Activated CD4-positive, CD25-positive, alpha-beta regulatory T cell treated with anti-CD3 and anti-CD28 coated beads, Interleukin-2, amount 50 U/mL, for 16 hours (primary cell): Measurements from ENCODE around the gene CUTC.
"Not testable (repeated sequence)": the region's sequence is repeated elsewhere in the genome, so short reads cannot be mapped to it uniquely, and the experiment has no call there.

ENCODE experiments used
- DNase-seq: peaks from one replicate; pipeline ENCODE4 v3.0.0-alpha.2; 2020; ENCODE audit warnings: low read depth, low spot score

Gene CUTC

GRCh38 chr10:99732033-99732842 lies at the start of gene CUTC, which contains the start of gene COX15:
Gene CUTC, plus strand, starts transcription at chr10:99732234. Its CDS starts 115 bp downstream, at chr10:99732349.
Gene COX15, minus strand, starts transcription at chr10:99732127. Its CDS starts 78 bp downstream, at chr10:99732049.
- DNase-seq, result peak; percentile 91

- DNase-seq, result no peak
Measured at GRCh38 chr10:99682752-99683151, 49.3 kb upstream of the CUTC start.

DNA sequence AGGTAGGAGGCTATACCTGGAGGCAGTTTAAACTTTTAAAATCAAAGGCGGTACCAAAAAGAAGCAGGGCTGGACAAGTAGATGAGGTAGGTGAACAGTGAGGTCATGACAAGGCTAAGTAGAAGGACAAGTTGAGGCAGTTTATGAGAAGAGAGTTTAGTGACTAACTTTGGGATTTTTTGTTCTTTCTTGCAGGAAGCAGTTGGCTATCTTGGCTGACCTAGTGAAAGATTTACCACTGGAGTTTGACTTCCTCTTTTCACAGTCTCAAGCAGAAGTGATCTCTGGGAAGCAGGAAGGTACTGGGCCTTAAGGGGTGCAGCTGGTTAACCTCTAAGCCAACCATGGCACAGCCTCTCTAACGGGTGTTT lies 46.5 kb upstream of the CUTC start:
- no peak for DNase-seq

- DNase-seq, result no peak
Measured at GRCh38 chr10:99689461-99689860, 42.6 kb upstream of the CUTC start.

- DNase-seq, result no peak
Measured at GRCh38 chr10:99693933-99694583, 38.0 kb upstream of the CUTC start.

- DNase-seq, result no peak
Measured at GRCh38 chr10:99695761-99696160, 36.3 kb upstream of the CUTC start.

GRCh38 chr10:99698504-99699080 lies 33.4 kb upstream of the CUTC start:
- no peak for DNase-seq

DNA sequence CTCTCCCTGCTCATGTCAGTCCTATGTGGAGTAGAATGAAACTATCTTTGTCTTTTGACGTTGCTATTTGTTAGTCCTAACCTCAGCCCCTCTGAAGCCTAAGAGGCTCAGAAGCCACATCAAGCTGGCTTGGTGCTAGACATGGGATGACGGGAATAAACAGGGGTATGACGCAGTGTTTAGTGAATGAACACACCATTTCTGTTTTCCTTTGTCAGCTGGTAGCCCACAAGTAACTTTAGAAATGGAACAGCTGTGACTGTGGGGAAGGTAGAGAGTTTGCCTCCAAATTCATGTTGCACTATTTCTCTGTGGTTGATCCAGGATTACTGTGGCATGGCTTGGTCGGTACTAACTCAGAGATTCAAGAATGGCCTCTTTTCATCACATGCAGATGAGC lies 31.4 kb upstream of the CUTC start:
- no peak for DNase-seq

- DNase-seq, result no peak
Measured at GRCh38 chr10:99708428-99709012, 23.5 kb upstream of the CUTC start.

GRCh38 chr10:99709480-99710229 lies 22.4 kb upstream of the CUTC start:
- no peak for DNase-seq

- no peak for DNase-seq
Measured at GRCh38 chr10:99711129-99711719, 20.8 kb upstream of the CUTC start.

DNA sequence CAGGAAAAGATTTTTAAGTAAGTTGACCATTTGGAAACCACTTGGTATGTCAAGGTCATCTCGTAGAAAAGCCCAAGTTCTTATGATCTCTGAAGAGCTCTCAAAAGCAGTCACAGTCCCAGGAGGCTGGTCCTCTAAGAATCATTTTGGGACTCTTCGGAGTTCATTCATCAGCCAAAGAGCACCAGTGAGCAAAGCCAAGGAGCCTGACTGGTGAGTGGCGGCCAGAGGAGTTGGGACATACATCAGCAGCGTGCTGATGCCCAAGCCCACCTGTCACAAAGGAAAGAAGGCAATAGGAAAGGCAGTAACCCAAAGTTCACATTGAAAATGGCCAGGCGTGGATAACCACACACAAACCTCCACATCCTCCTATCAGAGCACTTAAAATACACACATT lies 17.6 kb upstream of the CUTC start:
- no peak for DNase-seq

GRCh38 chr10:99720387-99720786 lies 11.6 kb upstream of the CUTC start:
- DNase-seq, result no peak

- no peak for DNase-seq
Measured at GRCh38 chr10:99730026-99730425, 2.0 kb upstream of the CUTC start.

GRCh38 chr10:99731306-99732032 lies 565 bp upstream of the CUTC start:
- DNase-seq, result no peak

DNA sequence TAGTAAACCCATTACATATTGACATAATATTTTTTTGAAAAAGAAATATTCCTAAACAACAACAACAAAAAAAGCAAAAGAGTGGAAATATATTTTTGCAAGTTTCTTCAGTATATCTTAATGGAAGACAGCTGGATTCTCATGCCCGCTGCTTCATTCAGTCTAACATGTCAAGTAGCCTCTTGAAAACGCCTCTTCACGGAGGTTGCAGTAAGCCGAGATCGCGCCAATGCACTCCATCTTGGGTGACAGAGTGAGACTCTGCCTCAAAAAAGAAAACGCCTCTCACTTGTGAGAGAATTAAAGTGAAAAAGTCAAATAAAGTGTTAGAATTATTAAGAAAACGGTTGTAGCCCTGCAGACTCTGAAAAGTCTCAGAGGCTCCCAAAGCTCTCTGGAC lies 1.3 kb downstream of the CUTC start:
- no peak for DNase-seq

- not testable (repeated sequence) for DNase-seq
Measured at GRCh38 chr10:99734111-99734510, 2.1 kb downstream of the CUTC start.

DNA sequence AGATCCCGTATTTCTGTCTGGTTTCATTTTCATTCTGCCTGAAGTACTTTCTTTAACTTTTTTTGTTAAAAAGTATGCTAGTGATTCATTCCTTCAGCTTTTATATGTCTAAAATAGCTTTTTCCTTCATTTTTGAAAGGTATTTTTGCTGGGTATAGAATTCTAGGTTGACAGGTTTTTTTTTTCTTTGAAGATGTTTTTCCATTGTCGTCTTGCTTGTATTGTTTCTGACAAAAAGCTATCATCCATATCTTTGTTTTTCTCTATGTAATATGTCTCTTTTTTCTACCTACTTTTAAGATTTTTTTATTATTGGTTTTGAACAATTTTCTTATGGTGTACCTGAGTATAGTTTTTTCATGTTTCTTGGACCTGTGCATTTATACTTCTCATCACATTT lies 8.2 kb downstream of the CUTC start:
- no peak for DNase-seq

DNA sequence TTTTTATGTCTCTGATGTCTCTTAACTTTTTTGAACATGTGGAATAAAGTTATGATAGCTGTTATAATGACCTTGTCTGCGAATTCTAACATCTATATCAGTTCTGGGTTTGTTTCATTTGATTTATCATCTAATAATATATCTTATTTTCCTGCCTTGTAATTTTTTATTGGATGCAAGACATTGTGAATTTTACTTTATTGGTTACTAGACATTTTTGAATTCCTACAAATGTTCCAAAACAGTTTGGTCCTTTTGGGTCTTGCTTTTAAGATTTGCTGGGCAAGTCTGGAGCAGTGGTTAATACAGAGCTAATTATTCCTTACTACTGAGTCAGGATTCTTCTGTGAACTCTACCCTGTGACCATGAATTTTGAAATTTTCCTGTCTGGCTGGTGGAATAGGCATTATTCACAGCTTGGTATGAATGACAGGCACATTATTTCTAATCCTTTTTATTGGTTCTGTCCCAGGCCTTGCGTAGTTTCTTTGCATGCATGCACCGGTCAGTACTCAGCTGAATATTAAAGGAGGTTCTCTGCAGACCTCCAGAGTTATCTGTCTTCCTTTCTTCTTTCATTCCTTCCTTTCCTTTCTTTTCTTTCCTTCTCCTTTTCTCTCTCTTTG lies 9.0 kb downstream of the CUTC start:
- no peak for DNase-seq

DNA sequence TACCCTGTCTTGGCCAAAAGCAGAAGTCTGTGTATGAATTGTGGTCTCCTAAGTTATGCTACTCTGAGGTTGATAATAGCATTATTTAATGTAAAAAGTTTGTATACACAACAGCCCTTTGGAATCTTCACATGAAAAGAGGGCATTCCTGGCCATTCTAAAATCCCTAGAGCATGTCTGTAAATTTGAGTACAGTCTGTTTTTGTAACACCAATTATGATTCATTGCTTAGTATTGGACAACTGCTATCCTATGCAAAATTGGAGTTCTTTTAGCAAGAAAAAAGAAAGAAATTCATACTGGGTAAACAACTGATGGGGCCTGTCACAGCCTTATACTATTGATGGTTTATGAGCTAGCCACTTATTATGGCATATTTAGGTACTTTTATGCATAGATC lies 10.2 kb downstream of the CUTC start:
- no peak for DNase-seq
